Psoas muscle (tissue), 8 donors: ENCODE results near the gene ESRRA. TPM values are rescaled to one million over a fixed set of nuclear protein-coding genes. Genes with fewer than 3 reads are reported as not detected.

Experiments
- ATAC-seq, 4 donors: fragments of 200-7000 bp; cut with Tn5 transposase; one replicate each; pipeline ENCODE4 v1.9.1; 2020; ENCODE audit warnings: moderate library complexity in 3 of 4, mild to moderate bottlenecking in 2 of 4
- DNase-seq, 2 donors: peaks; one replicate each; pipeline ENCODE4 v3.0.0-alpha.2; 2020
- H3K27ac ChIP-seq: fragments of 200-600 bp; one replicate; pipeline ENCODE4 v1.8.0; 2022
- H3K27me3 ChIP-seq, 3 donors: fragments of 200-600 bp in 1 of 3; one replicate each; pipeline versions ENCODE4 v1.6.1 to v1.8.0; 2013 to 2022; ENCODE audit warnings: low read length in 2 of 3, mild to moderate bottlenecking in 2 of 3, moderate library complexity in 1 of 3; ENCODE audit not compliant: insufficient read depth in 3 of 3
- H3K36me3 ChIP-seq, 2 donors: fragments of 200-600 bp in 1 of 2; one replicate each; pipeline versions ENCODE4 v1.6.1 to v1.8.0; 2013 to 2022; ENCODE audit warnings: low read depth in 1 of 2, mild to moderate bottlenecking in 1 of 2, moderate library complexity in 1 of 2; ENCODE audit not compliant: insufficient read depth in 1 of 2
- H3K4me1 ChIP-seq: fragments of 200-600 bp; one replicate; pipeline ENCODE4 v1.8.0; 2022
- H3K4me3 ChIP-seq: fragments of 200-600 bp; one replicate; pipeline ENCODE4 v1.8.0; 2022; ENCODE audit warnings: mild to moderate bottlenecking
- H3K9me3 ChIP-seq: fragments of 200-600 bp; one replicate; pipeline ENCODE4 v1.8.0; 2022
- CTCF ChIP-seq: fragments of 200-600 bp; IDR thresholded peaks from one replicate; pipeline ENCODE4 v1.8.0; 2022; ENCODE audit warnings: antibody characterized with exemption
- WGBS, 3 donors: extraction: QIAGEN DNeasy Blood & Tissue Kit; methylation state at CpG; one replicate each; pipeline versions ENCODE4 v1.1.6 to v1.1.7; 2013; 5-methylcytosine and 5-hydroxymethylcytosine counted together
- intact Hi-C, 2 donors: fragments of 100-400 bp; cut with DNase I; formaldehyde crosslinking; loops; one replicate each; pipeline versions ENCODE4 v1.11.0 to v1.14.2; 2022
- polyA plus RNA-seq, 3 donors: library from polyadenylated mRNA; stranded (reverse); fragments of 200-250 nt; gene quantifications; one replicate each; pipeline ENCODE4 v1.2.3, GENCODE V29; 2013
- total RNA-seq, 4 donors: library from RNA; stranded (reverse); fragmentation: NEBNext Ultra II Directional in 2 of 4; extraction: Animal tissue kit (Norgen Biotek cat#: 25700) in 2 of 4; gene quantifications; one replicate each; pipeline versions ENCODE4 v1.2.1 to v1.2.4, GENCODE V29; 2021 to 2023
- donor health status: healthy with polysubstance abuse.
- donor health status: DM: no; HTN: no; CAD: no; lungs with moderate emphysema.
- donor health status: Bipolar disorder and iron deficiency.
- donor health status: healthy.
- donor health status: DM: yes; HTN: yes; CAD: no.
- donor health status: DM: no; HTN: no; CAD: no.
- donor health status: DM: no; HTN: no; CAD: no.
- donor health status: DM: yes; HTN: yes; CAD: no.

The ESRRA gene
- total and polyA plus RNA-seq, 7 donors: 104 to 362 (median 261) TPM

GRCh38 chr11:64296236-64296635, 9.1 kb upstream of the ESRRA start:
- no peak for ATAC-seq
- intact Hi-C loops: no loop called here
- WGBS, 3 donors: 40 to 52% (median 45%) methylated on average over 1 of the region's 1 CpG

GRCh38 chr11:64296830-64297698, 8.3 kb upstream of the ESRRA start:
- H3K36me3 ChIP-seq: no peaks in the 10 kb centered on the region
- DNase-seq (no peak), ATAC-seq (no peak)
- H3K4me1 ChIP-seq: peaks cover 28% of the 10 kb centered on the region
- H3K27ac ChIP-seq: no peak overlapping the region
- H3K9me3 ChIP-seq: no peaks in the 10 kb centered on the region
- H3K27me3 ChIP-seq: peaks cover 0 to 87% (median 40%) of the 10 kb centered on the region in 3 donors
- H3K4me3 ChIP-seq: no peak overlapping the region
- intact Hi-C loops: no loop called here
- WGBS, 3 donors: 17 to 22% (median 20%) methylated on average over 30 to 34 of the region's 34 CpGs
- no peak for TF ChIP-seq CTCF

More at GRCh38 chr11:64296236-64296635, 9.1 kb upstream of the ESRRA start:
- peaks cover 30% of the 10 kb centered on the region for H3K4me1 ChIP-seq
- H3K36me3 ChIP-seq: no peaks in the 10 kb centered on the region
- H3K4me3 ChIP-seq: no peak overlapping the region
- H3K9me3 ChIP-seq: no peaks in the 10 kb centered on the region
- no peak for DNase-seq
- H3K27ac ChIP-seq: no peak overlapping the region
- no peak for TF ChIP-seq CTCF
- H3K27me3 ChIP-seq: peaks cover 0 to 90% (median 46%) of the 10 kb centered on the region in 3 donors

- DNase-seq: no peak
Observed at GRCh38 chr11:64297699-64298358, 7.5 kb upstream of the ESRRA start.

More at GRCh38 chr11:64297699-64298358, 7.5 kb upstream of the ESRRA start:
- H3K4me3 ChIP-seq: no peak overlapping the region
- no peak for ATAC-seq
- peaks cover 0 to 83% (median 32%) of the 10 kb centered on the region in 3 donors for H3K27me3 ChIP-seq
- peaks cover 23% of the 10 kb centered on the region for H3K4me1 ChIP-seq
- TF ChIP-seq CTCF: no peak
- H3K27ac ChIP-seq: no peak overlapping the region
- intact Hi-C loops: loop anchor here in 1 of 2 donors (2.0 kb wide), 1 partner anchor 93 kb away; no protein-coding TSS in a partner anchor
- no peaks in the 10 kb centered on the region for H3K36me3 ChIP-seq
- no peaks in the 10 kb centered on the region for H3K9me3 ChIP-seq
- WGBS, 3 donors: 51 to 54% (median 52%) methylated on average over 18 of the region's 18 CpGs
